ENCODE measurements around the gene MXD3.

The MXD3 gene

GRCh38 chr5:177269976-177270375, 41.7 kb downstream of the MXD3 start (continued):
- TF ChIP-seq ZSCAN5A (tag by site-specific recombination; IDR thresholded peaks at IDR 0.05) (no peak), ZNF140 (tag by site-specific recombination; IDR thresholded peaks at IDR 0.05) (no peak), SP3 (tag by site-specific recombination; IDR thresholded peaks at IDR 0.05) (no peak), SP2 (tag by site-specific recombination; IDR thresholded peaks at IDR 0.05) (no peak), ZNF354C (tag by site-specific recombination; IDR thresholded peaks at IDR 0.05; ENCODE audit: borderline replicate concordance, low read depth) (no peak)

GRCh38 chr5:177269232-177269895, 42.3 kb downstream of the MXD3 start:
- Histone ChIP-seq H3K36me3 (ENCODE audit: control insufficient read depth in 2 of 2, insufficient read depth in 1 of 2, low read length in 2 of 2) (peaks cover 39 to 93% of the 10 kb centered on the region in 2 experiments), H3K9me3 (ENCODE audit: control insufficient read depth, insufficient read depth, low read depth, low read length) (no peaks in the 10 kb centered on the region), H3K4me3 (ENCODE audit: low read depth, low read length) (no peak overlapping the region), H3K4me1 (ENCODE audit: control insufficient read depth, insufficient read depth, low read length) (no peaks in the 10 kb centered on the region), H3K27ac (ENCODE audit: extremely low read depth, low read depth, low read length) (peak overlapping the region; percentile 29; the same call in 1 of the 2 replicates)
- ChIA-PET CTCF (interaction anchor here (0.6 kb wide), 1 partner anchor 135 kb away, joined by 4 read pairs; no protein-coding TSS in a partner anchor), POLR2A (no interaction called here)
- TF ChIP-seq ZNF140 (tag by site-specific recombination; IDR thresholded peaks at IDR 0.05) (no peak), ZNF561 (tag by site-specific recombination; IDR thresholded peaks at IDR 0.05; ENCODE audit: borderline replicate concordance) (no peak), ZNF488 (tag by site-specific recombination; IDR thresholded peaks at IDR 0.05) (no peak), ZNF670 (tag by site-specific recombination; IDR thresholded peaks at IDR 0.05; ENCODE audit: low read depth) (no peak), ZNF2 (tag by site-specific recombination; IDR thresholded peaks at IDR 0.05) (no peak), ZNF791 (tag by site-specific recombination; IDR thresholded peaks at IDR 0.05) (no peak), ZBTB48 (tag by site-specific recombination; IDR thresholded peaks at IDR 0.05) (no peak), ZNF623 (tag by site-specific recombination; IDR thresholded peaks at IDR 0.05) (no peak), ZNF621 (tag by site-specific recombination; IDR thresholded peaks at IDR 0.05) (no peak)

- TF ChIP-seq ZNF280C (tag by site-specific recombination; IDR thresholded peaks at IDR 0.05) (no peak), ZNF707 (tag by site-specific recombination; IDR thresholded peaks at IDR 0.05) (no peak), ZNF114 (tag by site-specific recombination; IDR thresholded peaks at IDR 0.05) (no peak), PRDM6 (tag by site-specific recombination; IDR thresholded peaks at IDR 0.05) (no peak), ZNF398 (tag by site-specific recombination; IDR thresholded peaks at IDR 0.05) (no peak), ZNF544 (tag by site-specific recombination; IDR thresholded peaks at IDR 0.05) (no peak), RBAK (tag by site-specific recombination; IDR thresholded peaks at IDR 0.05) (no peak), ZNF660 (tag by site-specific recombination; IDR thresholded peaks at IDR 0.05) (no peak), YY2 (tag by site-specific recombination; IDR thresholded peaks at IDR 0.05) (no peak)
- H3K36me3 ChIP-seq (ENCODE audit: control insufficient read depth in 2 of 2, insufficient read depth in 1 of 2, low read length in 2 of 2), result peaks cover 51 to 91% of the 10 kb centered on the region in 2 experiments
- CTCF ChIA-PET, result interaction anchor here (1.1 kb wide), 1 partner anchor 150 kb away, joined by 3 read pairs; no protein-coding TSS in a partner anchor
Observed at GRCh38 chr5:177265395-177265794, 46.3 kb downstream of the MXD3 start.

More at GRCh38 chr5:177265395-177265794, 46.3 kb downstream of the MXD3 start:
- Histone ChIP-seq H3K27ac (ENCODE audit: extremely low read depth, low read depth, low read length) (no peak overlapping the region), H3K9me3 (ENCODE audit: control insufficient read depth, insufficient read depth, low read depth, low read length) (no peaks in the 10 kb centered on the region), H3K4me1 (ENCODE audit: control insufficient read depth, insufficient read depth, low read length) (no peaks in the 10 kb centered on the region), H3K4me3 (ENCODE audit: low read depth, low read length) (no peak overlapping the region)
- POLR2A ChIA-PET, result no interaction called here
